ENCODE results near the gene SERINC3.
"Not testable (repeated sequence)": the region's sequence is repeated elsewhere in the genome, so short reads cannot be mapped to it uniquely, and the experiment has no call there.

Gene SERINC3

GRCh38 chr20:44489931-44490330, 31.9 kb downstream of the SERINC3 start:
- peak; percentile 21 for DNase-seq

- DNase-seq: no peak
These were observed 32.6 kb downstream of the SERINC3 start for GRCh38 chr20:44489223-44489622.

DNA sequence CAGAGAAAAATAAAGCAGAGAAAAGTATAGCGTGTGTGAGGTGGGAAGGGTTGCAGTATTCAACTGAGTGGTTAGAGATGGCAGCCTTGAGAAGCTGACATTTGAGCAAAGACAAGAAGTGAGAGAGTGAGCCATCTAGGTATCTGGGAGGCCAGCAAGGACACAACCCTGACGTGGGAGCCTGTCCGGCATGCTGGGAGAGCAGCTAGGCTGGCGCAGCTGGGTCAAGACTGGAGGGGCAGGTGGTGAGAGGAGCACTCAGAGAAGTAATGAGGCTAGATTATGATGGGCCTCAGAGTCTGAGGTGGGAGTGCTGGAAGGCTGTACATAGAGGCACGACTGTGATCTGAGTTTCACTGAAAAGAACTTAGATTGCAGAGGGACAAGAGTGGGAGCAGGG, 33.3 kb downstream of the SERINC3 start:
- DNase-seq: no peak

GRCh38 chr20:44485830-44486198, 36.1 kb downstream of the SERINC3 start:
- DNase-seq: no peak

- peak; percentile 18 for DNase-seq
These were observed 36.6 kb downstream of the SERINC3 start for GRCh38 chr20:44485078-44485829.

DNA sequence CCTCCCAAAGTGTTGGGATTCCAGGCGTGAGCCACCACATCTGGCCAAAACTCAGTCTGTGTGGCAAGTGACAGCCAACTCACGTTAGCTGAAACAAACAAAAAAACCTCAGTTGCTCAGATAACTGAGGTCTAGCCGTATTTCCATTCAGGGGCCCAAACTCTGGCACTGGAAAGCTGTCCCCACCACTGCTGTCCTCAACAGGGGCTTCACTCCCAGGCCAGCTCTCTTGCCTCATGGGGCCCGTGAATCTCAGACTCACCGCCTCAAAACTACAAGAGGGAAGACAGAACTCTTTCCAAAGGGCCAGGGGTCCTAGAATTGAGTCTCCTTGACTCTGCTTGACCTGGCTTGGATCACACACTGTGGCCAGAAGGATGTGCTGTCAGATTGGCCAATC, 38.8 kb downstream of the SERINC3 start:
- DNase-seq: no peak

DNA sequence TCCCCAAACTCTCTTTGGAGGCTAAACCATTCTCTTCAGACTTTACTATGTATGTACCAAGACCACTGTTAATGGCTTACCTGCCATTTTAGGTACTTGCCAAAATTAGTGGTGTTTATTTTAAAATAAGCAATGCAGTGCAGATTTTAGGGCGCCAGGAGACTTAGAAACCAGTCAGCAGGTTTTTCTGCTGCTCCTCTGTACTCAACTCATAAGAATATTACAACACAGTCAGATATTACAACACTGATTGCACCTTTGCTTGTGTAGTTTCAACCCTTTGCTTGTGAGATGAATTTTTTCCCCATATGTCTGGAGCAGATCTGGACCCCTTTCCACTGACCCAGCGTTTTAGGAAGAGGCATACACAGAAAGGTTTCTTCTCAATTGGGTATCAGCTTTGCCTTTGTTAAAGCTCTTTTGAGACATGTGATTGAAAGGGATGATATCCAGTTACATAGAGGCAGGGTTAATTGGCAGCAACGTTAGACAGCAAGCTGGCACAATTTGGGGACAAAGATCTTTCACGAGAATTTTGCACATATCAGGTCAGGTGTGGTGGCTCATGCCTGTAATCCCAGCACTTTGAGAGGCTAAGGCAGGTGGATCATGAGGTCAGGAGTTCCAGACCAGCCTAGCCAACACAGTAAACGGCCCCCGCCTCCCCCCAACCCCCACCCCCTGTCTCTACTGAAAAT, 40.0 kb downstream of the SERINC3 start:
- DNase-seq: no peak

GRCh38 chr20:44480097-44480496, 41.8 kb downstream of the SERINC3 start:
- no peak for DNase-seq

DNA sequence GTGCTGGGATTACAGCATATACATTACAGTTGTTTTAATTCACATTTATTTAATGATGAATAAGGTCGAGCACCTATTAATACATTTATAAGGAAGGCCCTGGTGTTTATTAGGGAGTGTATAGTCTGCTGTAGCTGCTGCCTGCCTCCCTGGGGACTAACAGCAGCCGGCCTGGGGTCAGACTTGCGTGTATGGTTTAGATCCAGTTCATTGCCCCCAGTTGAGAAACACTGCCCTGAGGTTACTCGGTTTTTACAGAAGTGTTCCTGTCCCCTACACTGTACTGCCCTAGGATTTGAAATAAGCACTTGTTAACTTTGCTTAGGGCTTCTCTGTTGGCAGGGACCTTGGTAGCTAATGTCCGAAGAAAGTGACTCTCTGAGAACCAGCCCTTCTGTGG, 42.2 kb downstream of the SERINC3 start:
- no peak for DNase-seq

- no peak for DNase-seq
These were observed 43.7 kb downstream of the SERINC3 start for GRCh38 chr20:44478206-44478605.

- DNase-seq: no peak
These were observed 44.7 kb downstream of the SERINC3 start for GRCh38 chr20:44477151-44477550.

- DNase-seq: peak; percentile 94
These were observed 45.9 kb downstream of the SERINC3 start, which contains the start of gene TTPAL for GRCh38 chr20:44475694-44476560. TSS of gene TTPAL (plus strand) at chr20:44475874. CDS start at chr20:44480000, 4,126 bp downstream.

GRCh38 chr20:44475372-44475693, 46.5 kb downstream of the SERINC3 start:
- DNase-seq: no peak

- DNase-seq: not testable (repeated sequence)
These were observed 49.6 kb downstream of the SERINC3 start for GRCh38 chr20:44472283-44472682.

DNA sequence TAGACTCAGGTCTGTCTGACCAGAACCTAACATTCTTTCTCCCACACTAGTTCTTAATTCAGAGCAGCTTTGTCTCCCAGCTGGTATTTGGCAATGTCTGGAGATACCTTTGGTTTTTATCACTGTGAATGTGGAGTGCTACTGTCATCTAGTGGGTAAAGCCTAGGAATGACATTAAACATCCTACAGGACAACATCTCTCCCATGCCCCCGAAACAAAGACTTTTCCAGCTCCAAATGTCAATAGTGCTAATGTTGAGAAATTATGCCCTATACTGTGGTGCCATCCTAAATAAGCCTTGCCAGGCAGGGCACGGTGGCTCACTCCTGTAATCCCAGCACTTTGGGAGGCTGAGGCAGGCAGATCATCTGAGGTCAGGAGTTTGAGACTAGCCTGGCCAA, 50.4 kb downstream of the SERINC3 start:
- no peak for DNase-seq

DNA sequence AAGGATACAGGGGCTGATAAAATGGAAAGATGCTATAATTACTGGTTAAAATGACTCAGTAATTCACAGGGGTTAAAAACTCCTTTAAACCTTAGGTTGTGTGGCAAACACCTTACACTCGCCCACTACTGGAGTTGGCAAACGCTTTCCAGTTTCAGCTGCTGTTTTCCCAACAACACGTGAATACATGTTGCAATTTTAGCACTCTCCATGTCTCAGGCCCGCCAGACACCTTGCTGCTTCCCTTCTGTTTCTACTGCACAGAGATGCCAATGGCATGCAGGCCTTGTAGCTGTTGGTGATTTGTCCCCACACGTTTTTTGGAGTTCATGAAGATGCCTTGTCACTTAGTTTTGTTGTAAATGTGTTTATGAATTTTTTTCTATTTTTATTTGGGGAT, 51.5 kb downstream of the SERINC3 start:
- DNase-seq: no peak

DNA sequence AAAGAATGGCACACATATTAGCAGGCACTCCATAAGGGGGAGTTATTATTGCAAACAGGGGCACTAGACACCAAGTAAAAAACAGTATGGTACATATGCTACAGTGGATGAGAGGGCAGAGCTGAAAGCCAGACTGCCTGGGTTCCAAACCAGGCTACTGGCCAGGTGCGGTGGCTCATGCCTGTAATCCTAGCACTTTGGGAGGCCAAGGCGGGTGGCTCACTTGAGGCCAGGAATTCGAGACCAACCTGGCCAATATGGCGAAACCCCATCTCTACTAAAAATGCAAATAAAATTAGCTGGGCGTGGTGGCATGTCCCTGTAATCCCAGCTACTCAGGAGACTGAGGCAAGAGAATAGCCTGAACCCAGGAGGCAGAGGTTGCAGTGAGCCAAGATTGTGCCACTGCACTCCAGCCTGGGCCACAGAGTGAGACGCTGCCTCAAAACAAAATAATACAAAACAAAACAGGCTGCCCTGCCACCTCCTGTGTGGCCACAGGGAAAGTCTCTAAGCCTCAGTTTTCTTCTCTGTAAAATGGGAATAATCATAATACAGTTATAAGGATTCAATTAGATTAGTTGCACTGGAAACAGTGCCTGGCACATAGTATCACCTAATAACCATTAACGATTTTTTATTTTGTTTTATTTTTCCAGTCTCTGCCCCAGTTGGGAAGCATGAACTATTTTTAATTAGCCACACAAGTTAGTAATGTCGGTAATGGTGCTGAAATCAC, 53.7 kb downstream of the SERINC3 start:
- no peak for DNase-seq

DNA sequence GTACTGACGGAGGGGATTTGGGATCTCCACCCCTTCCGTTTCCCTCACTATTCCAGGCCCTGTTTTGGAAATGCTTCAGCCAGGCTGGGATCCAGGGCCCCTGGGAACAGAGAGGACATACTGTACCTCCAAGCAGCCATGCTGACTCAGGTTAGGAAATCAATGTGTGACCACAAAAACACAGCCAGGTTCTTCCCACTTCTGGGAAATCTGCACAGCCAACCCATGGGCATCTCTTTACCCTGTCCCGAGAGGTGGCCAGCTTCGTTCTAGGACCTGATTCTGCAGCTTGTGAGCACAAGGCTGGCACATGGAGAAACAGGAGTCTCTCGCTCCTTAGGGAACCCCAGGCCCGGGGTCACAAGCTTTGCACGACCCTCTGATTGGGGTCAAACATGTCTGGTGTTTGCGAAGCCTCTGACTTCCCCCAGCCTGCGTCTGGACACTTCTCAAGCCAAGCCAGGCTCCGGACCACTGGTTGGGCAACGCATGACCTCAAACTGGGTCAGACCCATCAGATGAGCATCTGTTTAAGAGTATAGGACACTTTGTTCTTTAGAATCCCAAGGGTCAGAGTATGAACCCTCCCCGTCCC, 54.5 kb downstream of the SERINC3 start:
- no peak for DNase-seq

GRCh38 chr20:44465001-44465560, 56.8 kb downstream of the SERINC3 start:
- no peak for DNase-seq

DNA sequence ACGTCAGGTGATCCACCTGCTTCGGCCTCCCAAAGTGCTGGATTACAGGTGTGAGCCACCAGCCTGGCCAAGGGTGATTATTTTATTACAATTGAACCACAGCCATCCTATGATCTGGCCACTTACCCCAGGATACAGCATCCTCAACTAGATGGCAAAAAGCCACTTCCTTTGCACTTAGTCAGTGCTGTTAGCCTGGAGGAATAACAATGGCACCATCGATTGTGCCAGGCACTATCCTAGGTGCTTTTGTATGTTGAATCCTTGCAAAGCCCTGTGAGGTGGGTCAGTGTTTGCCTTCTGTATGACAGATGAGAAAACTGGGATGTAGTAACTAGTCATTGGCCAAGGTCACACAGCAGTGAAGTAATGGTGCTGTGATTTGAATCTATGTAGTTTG, 57.4 kb downstream of the SERINC3 start:
- no peak for DNase-seq

- DNase-seq: no peak
These were observed 58.4 kb downstream of the SERINC3 start for GRCh38 chr20:44463466-44463865.

- no peak for DNase-seq
These were observed 60.1 kb downstream of the SERINC3 start for GRCh38 chr20:44461803-44462174.
